ENCODE measurements around the gene PARD3. TPM values are rescaled to one million over a fixed set of nuclear protein-coding genes. Genes with fewer than 3 reads are reported as not detected.

Gene PARD3
- total RNA-seq, 1 experiment from 2014 or later: 46.3 TPM

GRCh38 chr10:34124522-34125035 lies 690.5 kb downstream of the PARD3 start (continued):
- peak; percentile 37; the same call in 1 of the 2 replicates for TF ChIP-seq MAX (IDR thresholded peaks at IDR 0.05)
- TF ChIP-seq EGR1 (IDR thresholded peaks at IDR 0.05; ENCODE audit: low read depth): peak; percentile 72
- TF ChIP-seq ZFX (IDR thresholded peaks at IDR 0.05): no peak

GRCh38 chr10:34121781-34122622 lies 693.1 kb downstream of the PARD3 start:
- H3K9me3 ChIP-seq (ENCODE audit: control insufficient read depth in 1 of 2, insufficient read depth in 1 of 2, low read depth in 1 of 2, low read length in 2 of 2): no peaks in the 10 kb centered on the region
- H3K4me3 ChIP-seq (replicated peaks in 1 of 2; ENCODE audit: low read depth in 1 of 2, low read length in 2 of 2): no peak overlapping the region
- POLR2A ChIA-PET: no interaction called here
- H3K27me3 ChIP-seq (ENCODE audit: insufficient read depth, low read length): no peaks in the 10 kb centered on the region
- BruUV-seq (replicated peaks): no TSS peak
- TF ChIP-seq EZH2phosphoT487 (IDR thresholded peaks at IDR 0.05; ENCODE audit: borderline replicate concordance) (no peak), SRF (IDR thresholded peaks at IDR 0.05; ENCODE audit: low read depth) (no peak), REST (IDR thresholded peaks at IDR 0.05; ENCODE audit: low read depth) (no peak), JUND (IDR thresholded peaks at IDR 0.05) (no peak), ATF3 (IDR thresholded peaks at IDR 0.05) (no peak), FOSL1 (IDR thresholded peaks at IDR 0.05; ENCODE audit: low read depth) (no peak), CTCF (IDR thresholded peaks at IDR 0.05 in 2 of 3, conservative IDR thresholded peaks at IDR 0.05 in 1 of 3; ENCODE audit: borderline replicate concordance in 1 of 3, insufficient read depth in 1 of 3, low read depth in 2 of 3, low read length in 2 of 3) (no peak), SP1 (IDR thresholded peaks at IDR 0.05; ENCODE audit: low read depth) (no peak), ZNF274 (IDR thresholded peaks at IDR 0.05; ENCODE audit: low read depth, low read length) (no peak), YY1 (IDR thresholded peaks at IDR 0.05; ENCODE audit: extremely low read depth, insufficient replicate concordance, low read depth, low read length) (no peak), SIN3A (IDR thresholded peaks at IDR 0.05; ENCODE audit: low read depth) (no peak)
- no peak overlapping the region for H3K27ac ChIP-seq (ENCODE audit: low read depth, low read length)
- no peak overlapping the region for H3K9ac ChIP-seq (ENCODE audit: low read length)
- intact Hi-C loops (cut with micrococcal nuclease): no loop called here
- no peaks in the 10 kb centered on the region for H3K36me3 ChIP-seq (ENCODE audit: control insufficient read depth in 1 of 2, insufficient read depth in 2 of 2, low read length in 2 of 2)
- H3K4me1 ChIP-seq (ENCODE audit: control insufficient read depth in 1 of 2, insufficient read depth in 2 of 2, low read length in 2 of 2): peaks cover 19 to 26% of the 10 kb centered on the region in 2 experiments
- H4K20me1 ChIP-seq (ENCODE audit: insufficient read depth): no peaks in the 10 kb centered on the region
- ATAC-seq: no peak
- CTCF ChIA-PET: no interaction called here
- no peaks in the 10 kb centered on the region for H3K79me2 ChIP-seq (ENCODE audit: insufficient read depth, low read length)
- no peaks in the 10 kb centered on the region for H3K9me2 ChIP-seq (ENCODE audit: insufficient read depth)
- DNase-seq (ENCODE audit: low read depth, low spot score): no peak
- no peak overlapping the region for H3K4me2 ChIP-seq (ENCODE audit: low read length)
- H2AFZ ChIP-seq (ENCODE audit: low read depth, low read length, poor library complexity, severe bottlenecking): no peak overlapping the region
- RAD21 ChIA-PET (ENCODE audit: low non-redundant PET in 1 of 2, low total read pairs in 2 of 2, uncharacterized antibody in 2 of 2, unreplicated experiment in 2 of 2): no interaction called here

Measured in HCT116 (cell line).